HG03108 (cell line): ENCODE measurements around the gene NOSIP.

Experiments
- ATAC-seq: cut with Tn5 transposase; IDR thresholded peaks from one replicate; pipeline ENCODE4 v1.9.1; 2021; ENCODE audit warnings: moderate library complexity; ENCODE audit not compliant: unreplicated experiment

NOSIP gene

GRCh38 chr19:49514151-49514550, 66.2 kb downstream of the NOSIP start:
- no peak for ATAC-seq

DNA sequence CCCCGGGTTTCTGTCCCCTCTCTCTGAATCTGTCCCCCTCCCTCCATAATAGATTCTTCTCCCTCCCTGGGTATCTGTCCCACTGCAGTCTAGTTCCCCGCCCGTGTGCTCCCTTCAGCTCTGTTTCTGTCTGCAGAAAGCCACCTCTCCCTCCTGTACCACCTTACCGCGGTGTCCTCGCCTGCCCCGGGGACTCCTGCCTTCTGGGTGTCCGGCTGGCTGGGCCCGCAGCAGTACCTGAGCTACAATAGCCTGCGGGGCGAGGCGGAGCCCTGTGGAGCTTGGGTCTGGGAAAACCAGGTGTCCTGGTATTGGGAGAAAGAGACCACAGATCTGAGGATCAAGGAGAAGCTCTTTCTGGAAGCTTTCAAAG, 66.6 kb downstream of the NOSIP start:
- ATAC-seq: no peak

DNA sequence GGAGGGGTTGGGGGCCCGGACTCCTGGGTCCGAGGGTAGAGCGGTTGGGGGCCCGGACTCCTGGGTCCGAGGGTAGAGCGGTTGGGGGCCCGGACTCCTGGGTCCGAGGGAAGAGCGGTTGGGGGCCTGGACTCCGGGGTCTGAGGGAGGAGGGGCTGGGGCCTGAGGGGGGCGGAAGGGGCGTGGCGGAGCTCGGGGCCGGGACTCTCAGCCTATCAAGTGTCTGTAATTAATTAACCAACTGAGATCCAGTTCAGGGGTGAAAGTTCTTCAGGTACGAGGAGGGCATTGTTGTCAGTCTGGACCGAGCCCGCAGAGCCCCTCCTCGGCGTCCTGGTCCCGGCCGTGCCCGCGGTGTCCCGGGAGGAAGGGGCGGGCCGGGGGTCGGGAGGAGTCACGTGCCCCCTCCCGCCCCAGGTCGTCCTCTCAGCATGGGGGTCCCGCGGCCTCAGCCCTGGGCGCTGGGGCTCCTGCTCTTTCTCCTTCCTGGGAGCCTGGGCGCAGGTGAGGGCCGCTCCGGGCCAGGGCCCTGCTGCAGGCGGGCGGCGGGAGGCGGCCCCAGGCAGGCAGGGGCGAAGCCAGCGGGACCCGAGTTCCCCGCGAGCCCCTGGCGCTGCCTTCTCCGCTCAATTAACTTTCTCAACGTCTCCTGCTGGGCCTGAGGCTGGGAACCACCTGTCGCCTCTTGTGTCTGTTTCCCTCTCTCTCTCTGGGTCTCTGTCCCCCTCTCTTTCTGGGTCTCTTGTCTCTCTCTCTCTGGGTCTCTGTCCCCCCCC, 67.2 kb downstream of the NOSIP start:
- ATAC-seq: no peak

DNA sequence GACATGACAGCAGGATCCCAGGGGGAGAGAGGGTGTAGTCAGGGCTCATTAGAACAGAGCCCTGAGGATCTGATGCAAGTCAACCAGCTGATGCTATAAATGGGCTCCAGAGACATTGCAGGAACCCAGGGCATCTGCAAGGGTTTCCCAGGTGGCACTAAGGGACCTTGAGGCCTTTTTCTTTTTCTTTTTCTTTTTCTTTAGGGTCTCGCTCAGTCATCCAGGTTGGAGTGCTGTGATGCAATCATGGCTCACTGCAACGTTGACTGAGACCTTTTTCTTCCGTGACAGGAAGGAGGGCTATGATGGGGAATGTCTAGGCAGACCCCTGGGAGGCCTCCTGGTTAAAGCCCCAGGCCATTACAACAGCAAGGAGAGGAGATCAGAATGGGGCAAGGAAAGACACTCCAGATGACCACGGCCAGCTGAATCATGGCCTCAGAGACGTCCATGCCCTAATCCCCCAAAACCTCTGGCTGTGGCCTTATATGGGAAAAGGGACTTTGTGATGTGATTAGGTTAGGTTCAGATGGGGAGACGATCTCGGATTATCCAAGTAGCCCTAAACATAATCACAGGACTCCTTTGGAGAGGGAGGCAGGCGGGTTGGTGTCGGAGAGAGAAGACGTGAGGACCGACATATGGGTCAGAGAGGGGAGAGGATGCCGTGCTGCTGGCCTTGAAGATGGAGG, 72.4 kb downstream of the NOSIP start:
- ATAC-seq: no peak

DNA sequence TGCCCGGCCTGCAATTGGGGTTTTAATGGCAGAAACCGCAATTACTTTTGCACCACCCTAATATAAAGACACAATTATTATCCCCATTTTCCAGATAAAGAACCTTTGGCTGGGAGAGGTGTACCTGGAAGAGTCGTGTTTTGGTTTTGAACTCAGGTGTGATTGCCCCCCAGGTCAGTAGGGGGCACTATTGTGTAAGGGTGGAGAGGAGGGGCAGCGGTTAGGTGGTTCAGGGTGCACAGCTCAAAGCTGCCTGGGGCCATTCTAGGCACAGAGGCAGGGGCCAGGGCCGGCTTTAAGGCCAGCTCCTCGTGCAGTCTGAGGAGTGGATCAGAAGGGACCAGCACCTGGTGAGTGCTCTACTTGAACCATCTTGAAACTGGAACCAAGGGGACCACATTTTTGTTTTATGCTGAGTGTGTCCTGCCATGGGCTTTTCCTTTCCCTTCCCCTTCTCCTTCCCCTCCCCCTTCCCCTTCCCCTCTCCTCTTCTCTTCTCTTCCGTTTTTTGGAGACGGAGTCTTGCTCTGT, 73.7 kb downstream of the NOSIP start:
- ATAC-seq: no peak
